Measurements from ENCODE around the gene ULK4.
"Not testable (repeated sequence)": the region's sequence is repeated elsewhere in the genome, so short reads cannot be mapped to it uniquely, and the experiment has no call there.

Gene ULK4

GRCh38 chr3:41565003-41565402, 396.9 kb downstream of the ULK4 start:
- TF ChIP-seq MAX (IDR thresholded peaks at IDR 0.05; ENCODE audit: low read depth, low read length) (no peak), MYC (IDR thresholded peaks at IDR 0.05; ENCODE audit: low read depth, low read length) (no peak), POLR2A (IDR thresholded peaks at IDR 0.05; ENCODE audit: extremely low read depth, insufficient read length) (no peak), CTCF (IDR thresholded peaks at IDR 0.05; ENCODE audit: low read depth, low read length) (no peak)
- H3K4me3 ChIP-seq (ENCODE audit: low read depth, low read length): no peak overlapping the region
- no peak for DNase-seq (ENCODE audit: low read depth)

- H3K4me3 ChIP-seq (ENCODE audit: low read depth, low read length); DNase-seq (ENCODE audit: low read depth): not testable (repeated sequence)
These were observed 405.7 kb downstream of the ULK4 start for GRCh38 chr3:41556245-41556644.

GRCh38 chr3:41532976-41533375, 428.9 kb downstream of the ULK4 start:
- DNase-seq (ENCODE audit: low read depth): no peak
- TF ChIP-seq MYC (IDR thresholded peaks at IDR 0.05; ENCODE audit: low read depth, low read length): no peak
- no peak for TF ChIP-seq MAX (IDR thresholded peaks at IDR 0.05; ENCODE audit: low read depth, low read length)
- no peak for TF ChIP-seq POLR2A (IDR thresholded peaks at IDR 0.05; ENCODE audit: extremely low read depth, insufficient read length)
- TF ChIP-seq CTCF (IDR thresholded peaks at IDR 0.05; ENCODE audit: low read depth, low read length): no peak
- no peak overlapping the region for H3K4me3 ChIP-seq (ENCODE audit: low read depth, low read length)

GRCh38 chr3:41526995-41527573, 434.8 kb downstream of the ULK4 start:
- DNase-seq (ENCODE audit: low read depth): no peak

GRCh38 chr3:41525303-41526064, 436.4 kb downstream of the ULK4 start:
- TF ChIP-seq MAX (IDR thresholded peaks at IDR 0.05; ENCODE audit: low read depth, low read length): no peak
- TF ChIP-seq POLR2A (IDR thresholded peaks at IDR 0.05; ENCODE audit: extremely low read depth, insufficient read length): no peak
- no peak for DNase-seq (ENCODE audit: low read depth)
- no peak overlapping the region for H3K4me3 ChIP-seq (ENCODE audit: low read depth, low read length)

More at GRCh38 chr3:41526995-41527573, 434.8 kb downstream of the ULK4 start:
- no peak overlapping the region for H3K4me3 ChIP-seq (ENCODE audit: low read depth, low read length)
- TF ChIP-seq MYC (IDR thresholded peaks at IDR 0.05; ENCODE audit: low read depth, low read length) (no peak), POLR2A (IDR thresholded peaks at IDR 0.05; ENCODE audit: extremely low read depth, insufficient read length) (no peak)

GRCh38 chr3:41523897-41524296, 438.0 kb downstream of the ULK4 start:
- DNase-seq (ENCODE audit: low read depth): no peak
- no peak overlapping the region for H3K4me3 ChIP-seq (ENCODE audit: low read depth, low read length)
- TF ChIP-seq CTCF (IDR thresholded peaks at IDR 0.05; ENCODE audit: low read depth, low read length) (no peak), MYC (IDR thresholded peaks at IDR 0.05; ENCODE audit: low read depth, low read length) (no peak), POLR2A (IDR thresholded peaks at IDR 0.05; ENCODE audit: extremely low read depth, insufficient read length) (no peak)

GRCh38 chr3:41522612-41523011, 439.3 kb downstream of the ULK4 start:
- no peak overlapping the region for H3K4me3 ChIP-seq (ENCODE audit: low read depth, low read length)
- DNase-seq (ENCODE audit: low read depth): no peak
- TF ChIP-seq MYC (IDR thresholded peaks at IDR 0.05; ENCODE audit: low read depth, low read length): no peak
- TF ChIP-seq CTCF (IDR thresholded peaks at IDR 0.05; ENCODE audit: low read depth, low read length): no peak
- no peak for TF ChIP-seq MAX (IDR thresholded peaks at IDR 0.05; ENCODE audit: low read depth, low read length)
- no peak for TF ChIP-seq POLR2A (IDR thresholded peaks at IDR 0.05; ENCODE audit: extremely low read depth, insufficient read length)

Measured in NB4 (cell line).